ENCODE measurements around the gene MTG2. TPM values are rescaled to one million over a fixed set of nuclear protein-coding genes. Genes with fewer than 3 reads are reported as not detected.

The MTG2 gene
- total RNA-seq, 6 experiments from 2014 or later, result 27.0 to 45.6 (median 31.8) TPM

DNA sequence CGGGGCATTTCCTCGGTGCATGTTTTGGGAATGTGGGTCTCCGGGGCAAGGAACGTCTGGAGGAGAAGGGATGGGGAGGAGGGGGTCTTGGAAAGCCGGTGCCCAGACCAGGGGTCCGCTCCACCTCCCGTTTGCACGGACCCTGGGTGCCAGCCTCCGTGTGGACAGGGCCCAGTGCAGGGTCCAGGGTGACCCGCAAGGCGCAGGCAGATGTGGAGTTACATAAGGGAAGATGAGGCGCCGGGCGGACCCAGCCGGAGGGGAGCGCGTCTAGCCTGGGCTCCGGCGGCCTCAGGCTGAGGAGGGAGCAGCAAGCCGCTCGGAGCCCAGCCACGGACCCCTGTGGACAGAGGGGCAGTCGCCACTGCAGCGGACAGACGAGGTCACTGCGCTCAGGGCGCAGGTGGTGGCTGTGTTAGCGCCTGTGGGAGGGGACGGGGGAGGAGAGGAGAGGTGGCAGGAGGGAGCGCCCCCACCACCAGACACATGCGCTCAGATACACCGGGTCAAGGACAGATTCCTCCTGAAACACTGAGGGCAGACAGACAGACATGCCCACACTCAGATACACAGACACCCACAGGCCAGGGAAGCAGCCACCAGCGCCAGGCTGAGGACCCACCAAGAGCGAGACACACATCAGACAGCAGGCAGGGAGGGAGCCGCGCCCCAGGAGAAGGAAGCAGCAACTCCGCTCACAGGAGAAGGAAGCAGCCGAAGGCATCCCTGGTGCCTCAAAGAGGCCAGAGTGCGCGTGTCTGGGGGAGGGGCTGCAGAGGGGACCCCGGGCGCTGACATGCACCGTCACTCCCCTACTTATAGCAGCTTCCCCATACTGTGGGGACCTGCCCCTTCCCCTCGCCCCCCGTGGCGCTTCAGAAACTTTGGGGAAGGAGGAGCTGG lies 38.1 kb downstream of the MTG2 start:
- DNase-seq, result no peak
- no peak for ATAC-seq
- no peak overlapping the region for H3K4me3 ChIP-seq
- intact Hi-C loops (cut with DNase I), result no loop called here
- no peak overlapping the region for H3K27ac ChIP-seq
- H3K4me1 ChIP-seq, result peaks cover 0 to 9% (median 0%) of the 10 kb centered on the region in 4 donors
- H3K27me3 ChIP-seq, result peaks cover 0 to 13% of the 10 kb centered on the region in 2 donors
- no peaks in the 10 kb centered on the region for H3K36me3 ChIP-seq
- no peak for TF ChIP-seq POLR2A (IDR thresholded peaks at IDR 0.05)
- TF ChIP-seq, protein P1, sequence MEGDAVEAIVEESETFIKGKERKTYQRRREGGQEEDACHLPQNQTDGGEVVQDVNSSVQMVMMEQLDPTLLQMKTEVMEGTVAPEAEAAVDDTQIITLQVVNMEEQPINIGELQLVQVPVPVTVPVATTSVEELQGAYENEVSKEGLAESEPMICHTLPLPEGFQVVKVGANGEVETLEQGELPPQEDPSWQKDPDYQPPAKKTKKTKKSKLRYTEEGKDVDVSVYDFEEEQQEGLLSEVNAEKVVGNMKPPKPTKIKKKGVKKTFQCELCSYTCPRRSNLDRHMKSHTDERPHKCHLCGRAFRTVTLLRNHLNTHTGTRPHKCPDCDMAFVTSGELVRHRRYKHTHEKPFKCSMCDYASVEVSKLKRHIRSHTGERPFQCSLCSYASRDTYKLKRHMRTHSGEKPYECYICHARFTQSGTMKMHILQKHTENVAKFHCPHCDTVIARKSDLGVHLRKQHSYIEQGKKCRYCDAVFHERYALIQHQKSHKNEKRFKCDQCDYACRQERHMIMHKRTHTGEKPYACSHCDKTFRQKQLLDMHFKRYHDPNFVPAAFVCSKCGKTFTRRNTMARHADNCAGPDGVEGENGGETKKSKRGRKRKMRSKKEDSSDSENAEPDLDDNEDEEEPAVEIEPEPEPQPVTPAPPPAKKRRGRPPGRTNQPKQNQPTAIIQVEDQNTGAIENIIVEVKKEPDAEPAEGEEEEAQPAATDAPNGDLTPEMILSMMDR (IDR thresholded peaks at IDR 0.05), result no peak
- WGBS (ENCODE audit: insufficient coverage, low coverage, low lambda C conversion rate, missing lambda C conversion rate), result 3% methylated on average over 5 of the region's 46 CpGs
- H3K9me3 ChIP-seq, result no peaks in the 10 kb centered on the region

DNA sequence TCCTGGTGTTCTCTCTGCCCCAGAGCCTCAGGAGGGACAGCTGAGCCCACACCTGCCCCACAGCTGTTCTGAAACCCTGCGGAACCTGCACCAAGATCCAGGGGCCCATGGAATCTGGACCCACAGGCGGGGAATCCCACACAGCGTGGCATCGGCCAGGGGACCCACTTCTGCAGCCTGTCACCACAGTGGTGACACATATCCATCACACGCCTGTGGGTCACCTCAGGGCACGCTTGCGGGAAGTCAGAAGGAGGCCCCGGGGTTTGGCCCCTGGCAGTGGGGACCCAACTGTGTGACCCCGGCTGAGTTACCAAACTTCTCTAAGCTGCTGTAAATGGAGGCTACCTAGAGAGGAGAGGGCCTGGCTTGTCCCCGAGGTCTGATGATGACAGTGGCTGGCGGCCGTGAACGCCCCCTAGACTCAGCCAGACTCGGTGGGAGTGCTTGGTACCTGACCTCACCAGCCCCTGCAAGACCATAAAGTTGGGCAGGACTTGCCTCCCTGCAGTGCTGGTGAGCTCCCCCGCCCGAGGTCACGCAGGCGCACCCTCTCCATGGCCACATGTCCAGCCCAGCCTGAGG lies 39.5 kb downstream of the MTG2 start:
- no peak for TF ChIP-seq POLR2A (IDR thresholded peaks at IDR 0.05)
- TF ChIP-seq, protein P1 (IDR thresholded peaks at IDR 0.05), result no peak
- Histone ChIP-seq H3K27ac (no peak overlapping the region), H3K4me1 (peaks cover 0 to 9% (median 0%) of the 10 kb centered on the region in 4 donors), H3K27me3 (peaks cover 0 to 13% of the 10 kb centered on the region in 2 donors), H3K9me3 (no peaks in the 10 kb centered on the region), H3K4me3 (no peak overlapping the region), H3K36me3 (no peaks in the 10 kb centered on the region)
- no peak for ATAC-seq
- intact Hi-C loops (cut with DNase I), result no loop called here
- no peak for DNase-seq
- 40% methylated on average over 1 of the region's 18 CpGs for WGBS (ENCODE audit: insufficient coverage, low coverage, low lambda C conversion rate, missing lambda C conversion rate)

DNA sequence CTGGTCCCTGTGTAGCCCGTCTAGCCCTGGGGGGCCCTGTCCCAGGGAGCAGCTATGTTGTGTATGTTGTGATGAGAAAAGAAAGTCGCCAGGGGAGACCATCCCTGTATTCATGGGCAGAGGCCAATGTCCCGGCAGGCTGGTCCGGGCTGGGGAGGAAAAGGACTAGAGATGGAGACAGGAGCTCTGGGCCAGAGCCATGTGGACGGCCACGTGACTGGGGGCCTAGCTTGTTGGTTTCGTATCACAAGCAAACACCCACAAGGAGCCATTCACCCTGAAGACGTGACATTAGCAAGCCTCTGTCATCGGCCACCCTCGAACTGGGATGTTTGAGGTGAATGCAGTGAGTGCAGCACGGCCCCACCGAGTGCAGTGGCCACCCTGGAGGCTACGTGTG lies 40.1 kb downstream of the MTG2 start:
- Histone ChIP-seq H3K27me3 (peaks cover 0 to 7% of the 10 kb centered on the region in 2 donors), H3K9me3 (no peaks in the 10 kb centered on the region), H3K4me3 (no peak overlapping the region), H3K27ac (no peak overlapping the region), H3K36me3 (no peaks in the 10 kb centered on the region), H3K4me1 (peaks cover 0 to 9% (median 0%) of the 10 kb centered on the region in 4 donors)
- intact Hi-C loops (cut with DNase I), result no loop called here
- DNase-seq (no peak), ATAC-seq (no peak)
- TF ChIP-seq POLR2A (IDR thresholded peaks at IDR 0.05), result no peak
- TF ChIP-seq, protein P1 (IDR thresholded peaks at IDR 0.05), result no peak
- 40% methylated on average over 2 of the region's 13 CpGs for WGBS (ENCODE audit: insufficient coverage, low coverage, low lambda C conversion rate, missing lambda C conversion rate)

DNA sequence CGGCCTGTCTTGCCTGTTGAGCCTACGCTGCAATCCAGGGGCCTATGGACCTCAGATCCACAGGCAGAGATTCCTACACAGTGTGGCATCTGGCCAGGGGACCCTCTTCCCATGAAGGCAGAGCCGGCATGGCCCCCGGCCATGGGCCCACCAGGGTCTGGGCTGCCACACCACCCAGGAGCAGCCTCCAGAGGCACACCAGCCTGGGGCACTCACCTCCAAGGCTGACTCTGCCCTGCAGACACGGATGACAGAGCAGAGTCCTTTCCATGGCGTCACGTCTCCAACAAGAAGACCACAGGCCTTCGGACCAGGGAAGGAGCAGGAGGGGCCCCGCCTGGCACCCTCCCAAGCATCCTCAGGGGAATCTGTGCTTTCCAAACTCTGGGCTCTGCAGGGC lies 40.7 kb downstream of the MTG2 start:
- no peak for DNase-seq
- WGBS (ENCODE audit: insufficient coverage, low coverage, low lambda C conversion rate, missing lambda C conversion rate), result 74% methylated on average over 6 of the region's 9 CpGs
- ATAC-seq, result no peak
- Histone ChIP-seq H3K36me3 (no peaks in the 10 kb centered on the region), H3K27ac (no peak overlapping the region), H3K9me3 (no peaks in the 10 kb centered on the region), H3K4me3 (no peak overlapping the region), H3K4me1 (peaks cover 0 to 9% (median 0%) of the 10 kb centered on the region in 4 donors), H3K27me3 (peaks cover 0 to 5% of the 10 kb centered on the region in 2 donors)
- intact Hi-C loops (cut with DNase I), result no loop called here
- TF ChIP-seq, protein P1 (IDR thresholded peaks at IDR 0.05), result no peak
- no peak for TF ChIP-seq POLR2A (IDR thresholded peaks at IDR 0.05)
